Ovary (tissue), 9 donors: ENCODE results near the gene CFAP45. TPM values are rescaled to one million over a fixed set of nuclear protein-coding genes. Genes with fewer than 3 reads are reported as not detected.

Experiments used
- DNase-seq, 5 donors: peaks; one replicate each; pipeline ENCODE4 v3.0.0-alpha.2; 2019 to 2020
- H3K27ac ChIP-seq, 2 donors: fragments of 200-600 bp; one replicate each; pipeline versions ENCODE4 v1.5.1 to v1.8.0; 2019 to 2022
- H3K27me3 ChIP-seq: fragments of 200-600 bp; one replicate; pipeline ENCODE4 v1.8.0; 2022
- H3K36me3 ChIP-seq: fragments of 200-600 bp; sonication (generic); one replicate; pipeline ENCODE4 v1.5.1; 2019
- H3K4me1 ChIP-seq: one replicate; pipeline ENCODE4 v1.8.1; 2013; ENCODE audit warnings: mild to moderate bottlenecking, moderate library complexity; ENCODE audit not compliant: insufficient read depth
- H3K4me3 ChIP-seq: fragments of 200-600 bp; sonication (generic); one replicate; pipeline ENCODE4 v1.5.1; 2017
- H3K9me3 ChIP-seq, 2 donors: fragments of 200-600 bp in 1 of 2; sonication (generic) in 1 of 2; one replicate each; pipeline versions ENCODE4 v1.5.1 to v1.8.1; 2013 to 2019; ENCODE audit warnings: mild to moderate bottlenecking in 1 of 2, moderate library complexity in 1 of 2
- CTCF ChIP-seq, 3 donors: fragments of 450-650 bp in 2 of 3; fragments of 200-600 bp in 1 of 3; IDR thresholded peaks; one replicate each; pipeline versions ENCODE4 v1.5.1 to v1.8.0; 2016 to 2022; ENCODE audit warnings: antibody characterized with exemption in 3 of 3, mild to moderate bottlenecking in 1 of 3
- EP300 ChIP-seq: sonication (generic); formaldehyde crosslinking; IDR thresholded peaks from one replicate; pipeline ENCODE4 v1.6.1; 2017; ENCODE audit warnings: antibody characterized with exemption
- POLR2A ChIP-seq: fragments of 450-650 bp; IDR thresholded peaks from one replicate; pipeline ENCODE4 v1.6.1; 2017; ENCODE audit warnings: antibody characterized with exemption, mild to moderate bottlenecking, moderate library complexity
- WGBS, 3 donors: extraction: QIAGEN DNeasy Blood & Tissue Kit in 1 of 3; methylation state at CpG; one replicate each; pipeline versions ENCODE4 v1.1.5 to v1.1.7; 2013 to 2017; 5-methylcytosine and 5-hydroxymethylcytosine counted together
- intact Hi-C, 4 donors: fragments of 100-400 bp; cut with DNase I; formaldehyde crosslinking; loops; one replicate each; pipeline versions ENCODE4 v1.11.0 to v1.15.1; 2022 to 2023
- polyA plus RNA-seq, 2 donors: library from polyadenylated mRNA; stranded (reverse); fragments of 200-250 nt in 1 of 2; fragments of 350-450 nt in 1 of 2; fragmentation: Illumina TruSeq in 1 of 2; extraction: RNeasy Lipid Tissue Mini Kit (QIAGEN cat#74804) in 1 of 2; gene quantifications; one replicate each; pipeline ENCODE4 v1.2.3, GENCODE V29; 2013 to 2014
- total RNA-seq, 7 donors: library from RNA; depleted of rRNA in 2 of 7; stranded (reverse); fragments of >200 nt in 2 of 7; fragmentation: NEBNext Ultra II Directional in 3 of 7; extraction: Animal tissue kit (Norgen Biotek cat#: 25700) in 3 of 7; gene quantifications; one replicate each; pipeline versions ENCODE4 v1.1.0 to v1.2.4, GENCODE V29; 2016 to 2023
- donor health status: DM: no; HTN: no; CAD: no; lungs with moderate emphysema.
- donor health status: DM: no; HTN: no; CAD: no.
- donor health status: Bipolar disorder and iron deficiency.
- donor health status: DM: yes; HTN: yes; CAD: no.
- donor health status: DM: no; HTN: no; CAD: no.
- donor health status: DM: yes; HTN: yes; CAD: no.

Gene CFAP45
- total and polyA plus RNA-seq, 9 donors: 0.30 to 16.7 (median 1.4) TPM

GRCh38 chr1:159889821-159890252 lies 10.1 kb downstream of the CFAP45 start:
- Histone ChIP-seq H3K4me1 (no peaks in the 10 kb centered on the region), H3K27ac (no peak overlapping the region), H3K4me3 (no peak overlapping the region), H3K27me3 (no peaks in the 10 kb centered on the region), H3K9me3 (no peaks in the 10 kb centered on the region), H3K36me3 (no peaks in the 10 kb centered on the region)
- intact Hi-C loops: loop anchor here (2.0 to 5.0 kb wide), 4 partner anchors 88 to 108 kb away; partner anchors contain the start of genes DUSP23 (in 2 of the 4) and FCRL6 (in 1 of the 4)
- TF ChIP-seq POLR2A (no peak), EP300 (no peak), CTCF (IDR thresholded peaks at IDR 0.05) (no peak)
- DNase-seq: no peak
- 28 to 45% (median 32%) methylated on average over 2 of the region's 2 CpGs for WGBS, 3 donors

- Histone ChIP-seq H3K27ac (no peak overlapping the region), H3K36me3 (no peaks in the 10 kb centered on the region), H3K4me1 (no peaks in the 10 kb centered on the region), H3K27me3 (no peaks in the 10 kb centered on the region), H3K4me3 (no peak overlapping the region), H3K9me3 (no peaks in the 10 kb centered on the region)
- 87 to 91% (median 91%) methylated on average over 4 of the region's 4 CpGs for WGBS, 3 donors
- TF ChIP-seq POLR2A: no peak
- no peak for TF ChIP-seq CTCF (IDR thresholded peaks at IDR 0.05)
- TF ChIP-seq EP300: no peak
- intact Hi-C loops: loop anchor here in 1 of 4 donors (5.0 kb wide), 1 partner anchor 87 kb away; the partner anchor contains the start of gene FCRL6
- DNase-seq: no peak
Measured at GRCh38 chr1:159889202-159889601, 10.8 kb downstream of the CFAP45 start.

GRCh38 chr1:159884296-159884695 lies 15.7 kb downstream of the CFAP45 start:
- Histone ChIP-seq H3K4me1 (no peaks in the 10 kb centered on the region), H3K27ac (no peak overlapping the region), H3K4me3 (no peak overlapping the region), H3K36me3 (no peaks in the 10 kb centered on the region), H3K9me3 (no peaks in the 10 kb centered on the region), H3K27me3 (no peaks in the 10 kb centered on the region)
- DNase-seq: no peak
- intact Hi-C loops: no loop called here
- TF ChIP-seq POLR2A: no peak
- no peak for TF ChIP-seq EP300
- 76 to 79% (median 77%) methylated on average over 8 of the region's 8 CpGs for WGBS, 3 donors

GRCh38 chr1:159883134-159883533 lies 16.8 kb downstream of the CFAP45 start:
- intact Hi-C loops: no loop called here
- Histone ChIP-seq H3K4me1 (no peaks in the 10 kb centered on the region), H3K27ac (no peak overlapping the region), H3K4me3 (no peak overlapping the region), H3K36me3 (no peaks in the 10 kb centered on the region), H3K27me3 (no peaks in the 10 kb centered on the region), H3K9me3 (no peaks in the 10 kb centered on the region)
- DNase-seq: no peak
- TF ChIP-seq POLR2A (no peak), EP300 (no peak), CTCF (IDR thresholded peaks at IDR 0.05) (no peak)
- WGBS, 3 donors: 62 to 80% (median 64%) methylated on average over 3 to 4 of the region's 4 CpGs

GRCh38 chr1:159882527-159882862 lies 17.5 kb downstream of the CFAP45 start:
- H3K36me3 ChIP-seq: no peaks in the 10 kb centered on the region
- H3K4me1 ChIP-seq: no peaks in the 10 kb centered on the region
- H3K4me3 ChIP-seq: no peak overlapping the region
- intact Hi-C loops: no loop called here
- H3K27me3 ChIP-seq: no peaks in the 10 kb centered on the region
- no peak for DNase-seq
- H3K9me3 ChIP-seq: no peaks in the 10 kb centered on the region
- H3K27ac ChIP-seq: no peak overlapping the region
- TF ChIP-seq POLR2A (no peak), EP300 (no peak), CTCF (IDR thresholded peaks at IDR 0.05) (no peak)
- WGBS, 3 donors: 73 to 84% (median 77%) methylated on average over 2 of the region's 2 CpGs
